Astrocyte (in vitro differentiated cells and primary cell): ENCODE data around the gene NCAPH2. TPM values are rescaled to one million over a fixed set of nuclear protein-coding genes. Genes with fewer than 3 reads are reported as not detected.

Source experiments
- DNase-seq: peaks from one replicate; pipeline ENCODE4 v3.0.0-alpha.2; 2010; ENCODE audit warnings: low read depth
- FAIRE-seq: peaks from 2 replicates; lab custom pipeline; 2011; peaks lifted over from hg19 to GRCh38; lab: Jason Lieb, UNC
- H2AFZ ChIP-seq: 2 replicates; pipeline ENCODE4 v1.6.0; 2012; ENCODE audit warnings: low read depth, low read length, inconsistent platforms
- H3K27ac ChIP-seq: 2 replicates; pipeline ENCODE4 v1.5.1; 2011; ENCODE audit warnings: low read depth, low read length, inconsistent platforms
- H3K27me3 ChIP-seq: 2 replicates; pipeline ENCODE4 v1.6.0; 2011; ENCODE audit warnings: low read length, inconsistent platforms; ENCODE audit not compliant: insufficient read depth
- H3K36me3 ChIP-seq: 2 replicates; pipeline ENCODE4 v1.5.1; 2011; ENCODE audit warnings: low read length, inconsistent platforms; ENCODE audit not compliant: insufficient read depth
- H3K4me1 ChIP-seq: 2 replicates; pipeline ENCODE4 v1.5.1; 2011; ENCODE audit warnings: low read length, inconsistent platforms; ENCODE audit not compliant: insufficient read depth
- H3K4me2 ChIP-seq: 2 replicates; pipeline ENCODE4 v1.6.0; 2012; ENCODE audit warnings: low read length, inconsistent platforms
- H3K4me3 ChIP-seq: 2 replicates; pipeline ENCODE4 v1.5.1; 2011; ENCODE audit warnings: low read depth, mild to moderate bottlenecking, low read length, inconsistent platforms; ENCODE audit not compliant: insufficient read depth
- H3K79me2 ChIP-seq: 2 replicates; pipeline ENCODE4 v1.6.0; 2012; ENCODE audit warnings: mild to moderate bottlenecking, low read length, inconsistent platforms; ENCODE audit not compliant: insufficient read depth
- H3K9ac ChIP-seq: 2 replicates; pipeline ENCODE4 v1.6.0; 2012; ENCODE audit warnings: mild to moderate bottlenecking, low read length, inconsistent platforms
- H3K9me3 ChIP-seq: 2 replicates; pipeline ENCODE4 v1.5.1; 2012; ENCODE audit warnings: low read depth, mild to moderate bottlenecking, low read length, inconsistent platforms; ENCODE audit not compliant: insufficient read depth
- H4K20me1 ChIP-seq: 2 replicates; pipeline ENCODE4 v1.6.0; 2012; ENCODE audit warnings: low read length, inconsistent platforms; ENCODE audit not compliant: insufficient read depth
- H3K27ac Mint-ChIP-seq: one replicate; pipeline ENCODE4 v1.8.0; 2021; ENCODE audit warnings: mild to moderate bottlenecking, mixed read lengths; ENCODE audit not compliant: unreplicated experiment
- H3K27me3 Mint-ChIP-seq: one replicate; pipeline ENCODE4 v1.8.0; 2021; ENCODE audit warnings: low read depth, mixed read lengths; ENCODE audit not compliant: unreplicated experiment
- H3K36me3 Mint-ChIP-seq: one replicate; pipeline ENCODE4 v1.8.0; 2021; ENCODE audit warnings: low read depth, mixed read lengths; ENCODE audit not compliant: unreplicated experiment
- H3K4me1 Mint-ChIP-seq: one replicate; pipeline ENCODE4 v1.8.0; 2021; ENCODE audit warnings: low read depth, mixed read lengths; ENCODE audit not compliant: unreplicated experiment
- H3K4me3 Mint-ChIP-seq: one replicate; pipeline ENCODE4 v1.8.0; 2021; ENCODE audit warnings: mild to moderate bottlenecking, moderate library complexity, mixed read lengths; ENCODE audit not compliant: unreplicated experiment
- H3K9me3 Mint-ChIP-seq: one replicate; pipeline ENCODE4 v1.8.0; 2021; ENCODE audit warnings: mild to moderate bottlenecking, mixed read lengths; ENCODE audit not compliant: unreplicated experiment
- CTCF ChIP-seq: IDR thresholded peaks from 2 replicates; pipeline ENCODE4 v1.5.1; 2011; ENCODE audit warnings: low read depth, mild to moderate bottlenecking, inconsistent platforms, low read length, moderate library complexity; ENCODE audit not compliant: insufficient read depth
- EZH2 ChIP-seq: IDR thresholded peaks from 2 replicates; pipeline ENCODE4 v1.6.1; 2012; ENCODE audit warnings: mild to moderate bottlenecking, low read length, inconsistent platforms; ENCODE audit not compliant: insufficient read depth
- total RNA-seq: library from RNA; stranded (reverse); gene quantifications from 2 replicates; pipeline ENCODE4 v1.2.1, GENCODE V29; 2021

NCAPH2 gene
- total RNA-seq, 1 donor from 2014 or later: 25.6 TPM

GRCh38 chr22:50471197-50471847 is 36.7 kb upstream of the NCAPH2 start:
- Histone ChIP-seq H3K4me1 (peaks cover 36% of the 10 kb centered on the region), H2AFZ (no peak overlapping the region), H3K9ac (no peak overlapping the region), H3K9me3 (no peaks in the 10 kb centered on the region), H3K36me3 (no peaks in the 10 kb centered on the region), H3K27me3 (no peaks in the 10 kb centered on the region), H3K4me3 (no peak overlapping the region), H4K20me1 (peaks cover 75% of the 10 kb centered on the region), H3K4me2 (no peak overlapping the region), H3K27ac (no peak overlapping the region), H3K79me2 (peaks cover 67% of the 10 kb centered on the region)
- no peaks in the 10 kb centered on the region for H3K27me3 Mint-ChIP-seq
- peaks cover 4% of the 10 kb centered on the region for H3K36me3 Mint-ChIP-seq
- FAIRE-seq (no peak), DNase-seq (no peak)
- H3K4me1 Mint-ChIP-seq: peaks cover 19% of the 10 kb centered on the region
- no peak overlapping the region for H3K4me3 Mint-ChIP-seq
- H3K9me3 Mint-ChIP-seq: no peaks in the 10 kb centered on the region
- H3K27ac Mint-ChIP-seq: no peak overlapping the region
- TF ChIP-seq EZH2 (no peak), CTCF (no peak)

- TF ChIP-seq CTCF (no peak), EZH2 (no peak)
- no peaks in the 10 kb centered on the region for H3K36me3 ChIP-seq
- H3K27ac Mint-ChIP-seq: no peak overlapping the region
- no peak overlapping the region for H3K4me2 ChIP-seq
- peaks cover 36% of the 10 kb centered on the region for H3K4me1 ChIP-seq
- peaks cover 4% of the 10 kb centered on the region for H3K36me3 Mint-ChIP-seq
- H3K9me3 ChIP-seq: no peaks in the 10 kb centered on the region
- H3K4me3 Mint-ChIP-seq: peak overlapping the region; percentile 40
- H3K4me3 ChIP-seq: no peak overlapping the region
- H3K4me1 Mint-ChIP-seq: peaks cover 19% of the 10 kb centered on the region
- H3K27ac ChIP-seq: no peak overlapping the region
- H2AFZ ChIP-seq: no peak overlapping the region
- H4K20me1 ChIP-seq: peaks cover 71% of the 10 kb centered on the region
- DNase-seq: no peak
- FAIRE-seq: no peak
- H3K79me2 ChIP-seq: peaks cover 67% of the 10 kb centered on the region
- peaks cover under 1% of the 10 kb centered on the region for H3K27me3 Mint-ChIP-seq
- no peaks in the 10 kb centered on the region for H3K27me3 ChIP-seq
- H3K9me3 Mint-ChIP-seq: no peaks in the 10 kb centered on the region
- no peak overlapping the region for H3K9ac ChIP-seq
These were observed 36.1 kb upstream of the NCAPH2 start for GRCh38 chr22:50471962-50472361.

GRCh38 chr22:50473088-50473487 is 34.9 kb upstream of the NCAPH2 start:
- Histone ChIP-seq H3K9me3 (no peaks in the 10 kb centered on the region), H2AFZ (no peak overlapping the region), H3K27me3 (no peaks in the 10 kb centered on the region), H4K20me1 (peaks cover 61% of the 10 kb centered on the region), H3K36me3 (no peaks in the 10 kb centered on the region), H3K4me2 (peak overlapping the region; percentile 93), H3K4me3 (peak overlapping the region; percentile 63), H3K79me2 (peaks cover 63% of the 10 kb centered on the region), H3K4me1 (peaks cover 36% of the 10 kb centered on the region), H3K27ac (no peak overlapping the region), H3K9ac (peak overlapping the region; percentile 88)
- H3K4me3 Mint-ChIP-seq: peak overlapping the region; percentile 90
- FAIRE-seq (no peak), DNase-seq (no peak)
- H3K27me3 Mint-ChIP-seq: peaks cover 10% of the 10 kb centered on the region
- TF ChIP-seq EZH2 (no peak), CTCF (no peak)
- peaks cover 4% of the 10 kb centered on the region for H3K36me3 Mint-ChIP-seq
- no peaks in the 10 kb centered on the region for H3K9me3 Mint-ChIP-seq
- peaks cover 19% of the 10 kb centered on the region for H3K4me1 Mint-ChIP-seq
- peak overlapping the region; percentile 14 for H3K27ac Mint-ChIP-seq
